Osteoblast (primary cell): ENCODE data around the gene MAP3K12. TPM values are rescaled to one million over a fixed set of nuclear protein-coding genes. Genes with fewer than 3 reads are reported as not detected.
"Not testable (repeated sequence)": the region's sequence is repeated elsewhere in the genome, so short reads cannot be mapped to it uniquely, and the experiment has no call there.

ENCODE experiments used
- DNase-seq: peaks from one replicate; pipeline ENCODE4 v3.0.0; 2011; ENCODE audit warnings: low spot score, mixed read lengths; ENCODE audit not compliant: insufficient read length; ENCODE audit errors: missing footprints
- H2AFZ ChIP-seq: 2 replicates; pipeline ENCODE4 v1.6.0; 2011; ENCODE audit warnings: mild to moderate bottlenecking, low read length
- H3K27ac ChIP-seq: 2 replicates; pipeline ENCODE4 v1.5.1; 2011; ENCODE audit warnings: mild to moderate bottlenecking, low read depth, low read length, moderate library complexity
- H3K27me3 ChIP-seq: 2 replicates; pipeline ENCODE4 v1.6.0; 2012; ENCODE audit warnings: mild to moderate bottlenecking, control low read depth, inconsistent platforms, low read length, moderate library complexity; ENCODE audit not compliant: insufficient read depth
- H3K36me3 ChIP-seq: 2 replicates; pipeline ENCODE4 v1.5.1; 2011; ENCODE audit warnings: mild to moderate bottlenecking, low read length, control low read depth, moderate library complexity; ENCODE audit not compliant: insufficient read depth
- H3K4me1 ChIP-seq: 2 replicates; pipeline ENCODE4 v1.5.1; 2011; ENCODE audit warnings: mild to moderate bottlenecking, low read length, control low read depth, moderate library complexity; ENCODE audit not compliant: insufficient read depth
- H3K4me2 ChIP-seq: 2 replicates; pipeline ENCODE4 v1.6.0; 2011; ENCODE audit warnings: mild to moderate bottlenecking, low read length; ENCODE audit not compliant: insufficient read depth
- H3K4me3 ChIP-seq: fragments of 200-600 bp; sonication (generic); 3 replicates; pipeline ENCODE4 v1.5.1; 2012; ENCODE audit warnings: mild to moderate bottlenecking, low read length, inconsistent platforms; ENCODE audit not compliant: insufficient read depth
- H3K79me2 ChIP-seq: 2 replicates; pipeline ENCODE4 v1.6.0; 2012; ENCODE audit warnings: mild to moderate bottlenecking, low read length, control low read depth, inconsistent platforms; ENCODE audit not compliant: insufficient read depth
- H3K9me3 ChIP-seq: 2 replicates; pipeline ENCODE4 v1.5.1; 2011; ENCODE audit warnings: low read depth, low read length, control low read depth
- H4K20me1 ChIP-seq: 2 replicates; pipeline ENCODE4 v1.6.0; 2012; ENCODE audit warnings: mild to moderate bottlenecking, low read length, control low read depth; ENCODE audit not compliant: insufficient read depth
- total RNA-seq: library from RNA; depleted of rRNA; stranded (reverse); fragments of >200 nt; gene quantifications from 2 replicates; pipeline ENCODE4 v1.2.3, GENCODE V29; 2012
- TF ChIP-seq, protein P1 (sequence below): IDR thresholded peaks from 2 replicates; pipeline ENCODE4 v1.5.1; 2011; ENCODE audit warnings: mild to moderate bottlenecking, low read depth, low read length, moderate library complexity; ENCODE audit errors: extremely low read depth

Gene MAP3K12
- total RNA-seq: 49.6 and 51.9 TPM in 2 replicates

DNA sequence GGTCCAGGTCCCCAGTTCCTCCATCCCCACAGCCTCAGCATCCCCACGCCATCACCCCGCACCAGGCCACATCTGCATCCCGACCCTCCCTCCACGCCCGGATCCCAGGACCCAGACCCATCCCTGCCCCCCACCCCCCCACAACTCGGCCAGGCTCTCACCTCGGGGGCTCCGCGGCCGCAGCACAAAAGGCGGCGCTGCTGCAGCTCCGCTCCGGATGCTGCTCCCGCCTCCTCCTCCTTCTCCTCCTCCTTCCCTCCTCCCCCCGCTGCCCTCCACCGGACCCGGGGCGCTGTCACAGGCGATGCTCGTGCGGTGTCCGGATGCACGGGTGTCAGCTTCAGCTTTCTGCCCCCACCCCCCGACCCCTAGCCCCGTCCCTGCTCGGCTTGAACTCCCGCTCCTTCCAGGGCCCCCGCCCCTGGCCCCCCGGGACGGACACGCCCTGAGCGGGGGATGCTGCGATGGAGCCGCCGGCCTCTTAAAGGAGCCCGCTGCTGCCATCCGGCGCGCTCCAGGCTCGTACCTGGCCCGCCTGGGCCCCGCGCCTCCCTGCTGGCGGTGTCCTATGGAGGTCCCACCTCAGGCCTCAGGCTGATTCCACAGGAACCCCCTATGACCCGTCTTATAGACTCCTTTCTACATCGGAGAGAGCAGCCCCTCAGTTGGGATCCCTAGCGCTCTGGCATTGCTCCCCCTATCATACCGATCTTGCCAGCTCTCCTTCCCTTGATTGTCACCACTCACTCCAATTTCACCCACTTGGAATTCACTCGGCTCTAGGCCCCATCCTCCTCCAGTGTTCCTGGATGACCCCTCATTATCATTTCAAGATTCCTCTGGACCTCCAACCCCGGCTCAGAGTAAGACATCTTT is at the start of gene MAP3K12:
Gene MAP3K12 (minus strand): TSS at position 193 of the 876 bp plus-strand sequence. CDS start 12,067 bp downstream, outside the sequence.
- H4K20me1 ChIP-seq: peaks cover 3% of the 10 kb centered on the region
- peak within 1 kb of the TSS; percentile 73 for H2AFZ ChIP-seq
- no peaks in the 10 kb centered on the region for H3K27me3 ChIP-seq
- peak within 1 kb of the TSS; percentile 72 for H3K4me3 ChIP-seq
- peak; percentile 87 for DNase-seq
- H3K4me1 ChIP-seq: peaks cover 55% of the 10 kb centered on the region
- H3K27ac ChIP-seq: peak within 1 kb of the TSS; percentile 93
- TF ChIP-seq, protein P1, sequence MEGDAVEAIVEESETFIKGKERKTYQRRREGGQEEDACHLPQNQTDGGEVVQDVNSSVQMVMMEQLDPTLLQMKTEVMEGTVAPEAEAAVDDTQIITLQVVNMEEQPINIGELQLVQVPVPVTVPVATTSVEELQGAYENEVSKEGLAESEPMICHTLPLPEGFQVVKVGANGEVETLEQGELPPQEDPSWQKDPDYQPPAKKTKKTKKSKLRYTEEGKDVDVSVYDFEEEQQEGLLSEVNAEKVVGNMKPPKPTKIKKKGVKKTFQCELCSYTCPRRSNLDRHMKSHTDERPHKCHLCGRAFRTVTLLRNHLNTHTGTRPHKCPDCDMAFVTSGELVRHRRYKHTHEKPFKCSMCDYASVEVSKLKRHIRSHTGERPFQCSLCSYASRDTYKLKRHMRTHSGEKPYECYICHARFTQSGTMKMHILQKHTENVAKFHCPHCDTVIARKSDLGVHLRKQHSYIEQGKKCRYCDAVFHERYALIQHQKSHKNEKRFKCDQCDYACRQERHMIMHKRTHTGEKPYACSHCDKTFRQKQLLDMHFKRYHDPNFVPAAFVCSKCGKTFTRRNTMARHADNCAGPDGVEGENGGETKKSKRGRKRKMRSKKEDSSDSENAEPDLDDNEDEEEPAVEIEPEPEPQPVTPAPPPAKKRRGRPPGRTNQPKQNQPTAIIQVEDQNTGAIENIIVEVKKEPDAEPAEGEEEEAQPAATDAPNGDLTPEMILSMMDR: no peak
- H3K4me2 ChIP-seq: peak within 1 kb of the TSS; percentile 88
- H3K79me2 ChIP-seq: peaks cover 60% of the 10 kb centered on the region
- H3K36me3 ChIP-seq: peaks cover 11% of the 10 kb centered on the region
- no peaks in the 10 kb centered on the region for H3K9me3 ChIP-seq

- not testable (repeated sequence) for H4K20me1 ChIP-seq, H3K27ac ChIP-seq, DNase-seq, H3K4me1 ChIP-seq, H3K27me3 ChIP-seq, H2AFZ ChIP-seq, H3K79me2 ChIP-seq, H3K9me3 ChIP-seq, H3K4me2 ChIP-seq, H3K4me3 ChIP-seq
- H3K36me3 ChIP-seq: peaks cover 42% of the 10 kb centered on the region
Observed at GRCh38 chr12:53548354-53548753, 49.1 kb upstream of the MAP3K12 start.

DNA sequence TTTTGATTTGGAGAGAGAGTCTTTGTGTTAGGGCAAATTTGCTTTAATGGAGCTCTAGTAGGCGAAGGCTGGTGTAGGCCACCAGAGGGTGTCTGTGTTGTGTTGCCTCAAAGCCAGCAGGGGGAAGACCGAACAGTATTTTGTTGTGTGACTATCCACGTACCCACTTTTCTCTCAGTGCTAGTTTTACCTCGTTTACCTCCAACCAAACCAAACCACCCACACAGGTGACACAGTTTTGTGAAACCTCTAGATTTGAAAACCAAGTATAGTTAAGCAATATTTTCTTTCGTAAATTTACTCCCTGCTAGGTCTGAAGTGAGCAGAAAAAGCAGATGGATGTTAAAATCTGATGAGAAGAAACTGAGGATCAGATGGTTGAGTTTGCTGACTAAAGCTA is 44.3 kb upstream of the MAP3K12 start:
- Histone ChIP-seq H3K4me2 (no peak overlapping the region), H3K36me3 (peaks cover 39% of the 10 kb centered on the region), H3K9me3 (no peaks in the 10 kb centered on the region), H4K20me1 (no peaks in the 10 kb centered on the region), H3K4me1 (peaks cover 13% of the 10 kb centered on the region), H3K79me2 (no peaks in the 10 kb centered on the region), H2AFZ (peak overlapping the region; percentile 35), H3K4me3 (no peak overlapping the region), H3K27me3 (no peaks in the 10 kb centered on the region), H3K27ac (peak overlapping the region; percentile 69)
- TF ChIP-seq, protein P1: peak; percentile 98
- DNase-seq: peak; percentile 93

DNA sequence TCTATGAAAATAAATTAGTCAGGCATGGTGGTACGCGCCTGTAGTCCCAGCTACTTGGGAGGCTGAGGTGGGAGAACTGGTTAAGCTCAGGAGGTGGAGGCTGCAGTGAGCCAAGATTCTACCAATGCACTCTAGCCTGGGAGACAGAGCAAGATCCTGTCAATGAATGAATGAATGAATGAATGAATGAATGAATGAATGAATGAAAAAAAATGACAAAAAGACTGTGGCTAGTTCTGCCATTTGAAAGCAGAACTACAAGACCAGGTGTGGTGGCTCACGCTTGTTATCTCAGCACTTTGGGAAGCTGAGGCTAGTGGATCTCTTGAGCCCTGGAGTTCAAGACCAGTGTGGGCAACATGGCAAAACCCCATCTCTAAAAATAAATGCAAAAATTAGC is 40.3 kb upstream of the MAP3K12 start:
- no peak for DNase-seq
- Histone ChIP-seq H2AFZ (no peak overlapping the region), H3K9me3 (no peaks in the 10 kb centered on the region), H3K27me3 (no peaks in the 10 kb centered on the region), H3K4me1 (peaks cover 17% of the 10 kb centered on the region), H3K4me3 (no peak overlapping the region), H3K27ac (no peak overlapping the region), H3K4me2 (no peak overlapping the region), H3K79me2 (no peaks in the 10 kb centered on the region), H4K20me1 (no peaks in the 10 kb centered on the region), H3K36me3 (peaks cover 57% of the 10 kb centered on the region)
- TF ChIP-seq, protein P1: no peak
